ENCODE results near the gene MRPS26. TPM values are rescaled to one million over a fixed set of nuclear protein-coding genes. Genes with fewer than 3 reads are reported as not detected.

Gene MRPS26
- total and polyA plus RNA-seq, 2 of the 13 experiments (the other 11 are each of a cell fraction or from before 2014, with no cell fraction given) = 89.8 to 187 TPM

- TF ChIP-seq BCL3 (CRISPR knock-in tag; IDR thresholded peaks at IDR 0.05) (peak; percentile 94; the same call in 1 of the 2 replicates), SMARCE1 (IDR thresholded peaks at IDR 0.05; ENCODE audit: borderline replicate concordance) (no peak), TAF15 (IDR thresholded peaks at IDR 0.05; ENCODE audit: low read depth, low read length, poor library complexity, severe bottlenecking) (peak; percentile 20), ZNF253 (CRISPR knock-in tag; IDR thresholded peaks at IDR 0.05; ENCODE audit: borderline replicate concordance) (peak; percentile 28; the same call in 1 of the 2 replicates), PRDM4 (CRISPR knock-in tag; IDR thresholded peaks at IDR 0.05; ENCODE audit: borderline replicate concordance) (no peak), ZNF160 (CRISPR knock-in tag; IDR thresholded peaks at IDR 0.05) (peak; percentile 83), CREM (IDR thresholded peaks at IDR 0.05) (no peak; the same call in 1 of the 2 replicates), CREM (CRISPR knock-in tag; IDR thresholded peaks at IDR 0.05) (peak; percentile 22; the same call in 1 of the 2 replicates), ZSCAN30 (CRISPR knock-in tag; IDR thresholded peaks at IDR 0.05) (peak; percentile 97; the same call in 1 of the 2 replicates), AKAP8 (CRISPR knock-in tag; IDR thresholded peaks at IDR 0.05) (peak; percentile 83), GPN1 (CRISPR knock-in tag; IDR thresholded peaks at IDR 0.05; ENCODE audit: borderline replicate concordance) (no peak; the same call in none of the 2 replicates), ZFP91 (CRISPR knock-in tag; IDR thresholded peaks at IDR 0.05; ENCODE audit: borderline replicate concordance) (peak; percentile 96), ONECUT2 (CRISPR knock-in tag; IDR thresholded peaks at IDR 0.05) (peak; percentile 11), RBM22 (optimal IDR thresholded peaks at IDR 0.05; ENCODE audit: low read length) (peak; percentile 30)
- TF ChIP-seq, protein P1, sequence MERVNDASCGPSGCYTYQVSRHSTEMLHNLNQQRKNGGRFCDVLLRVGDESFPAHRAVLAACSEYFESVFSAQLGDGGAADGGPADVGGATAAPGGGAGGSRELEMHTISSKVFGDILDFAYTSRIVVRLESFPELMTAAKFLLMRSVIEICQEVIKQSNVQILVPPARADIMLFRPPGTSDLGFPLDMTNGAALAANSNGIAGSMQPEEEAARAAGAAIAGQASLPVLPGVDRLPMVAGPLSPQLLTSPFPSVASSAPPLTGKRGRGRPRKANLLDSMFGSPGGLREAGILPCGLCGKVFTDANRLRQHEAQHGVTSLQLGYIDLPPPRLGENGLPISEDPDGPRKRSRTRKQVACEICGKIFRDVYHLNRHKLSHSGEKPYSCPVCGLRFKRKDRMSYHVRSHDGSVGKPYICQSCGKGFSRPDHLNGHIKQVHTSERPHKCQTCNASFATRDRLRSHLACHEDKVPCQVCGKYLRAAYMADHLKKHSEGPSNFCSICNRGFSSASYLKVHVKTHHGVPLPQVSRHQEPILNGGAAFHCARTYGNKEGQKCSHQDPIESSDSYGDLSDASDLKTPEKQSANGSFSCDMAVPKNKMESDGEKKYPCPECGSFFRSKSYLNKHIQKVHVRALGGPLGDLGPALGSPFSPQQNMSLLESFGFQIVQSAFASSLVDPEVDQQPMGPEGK (CRISPR knock-in tag; IDR thresholded peaks at IDR 0.05) = peak; percentile 83
- TF ChIP-seq, protein P2, sequence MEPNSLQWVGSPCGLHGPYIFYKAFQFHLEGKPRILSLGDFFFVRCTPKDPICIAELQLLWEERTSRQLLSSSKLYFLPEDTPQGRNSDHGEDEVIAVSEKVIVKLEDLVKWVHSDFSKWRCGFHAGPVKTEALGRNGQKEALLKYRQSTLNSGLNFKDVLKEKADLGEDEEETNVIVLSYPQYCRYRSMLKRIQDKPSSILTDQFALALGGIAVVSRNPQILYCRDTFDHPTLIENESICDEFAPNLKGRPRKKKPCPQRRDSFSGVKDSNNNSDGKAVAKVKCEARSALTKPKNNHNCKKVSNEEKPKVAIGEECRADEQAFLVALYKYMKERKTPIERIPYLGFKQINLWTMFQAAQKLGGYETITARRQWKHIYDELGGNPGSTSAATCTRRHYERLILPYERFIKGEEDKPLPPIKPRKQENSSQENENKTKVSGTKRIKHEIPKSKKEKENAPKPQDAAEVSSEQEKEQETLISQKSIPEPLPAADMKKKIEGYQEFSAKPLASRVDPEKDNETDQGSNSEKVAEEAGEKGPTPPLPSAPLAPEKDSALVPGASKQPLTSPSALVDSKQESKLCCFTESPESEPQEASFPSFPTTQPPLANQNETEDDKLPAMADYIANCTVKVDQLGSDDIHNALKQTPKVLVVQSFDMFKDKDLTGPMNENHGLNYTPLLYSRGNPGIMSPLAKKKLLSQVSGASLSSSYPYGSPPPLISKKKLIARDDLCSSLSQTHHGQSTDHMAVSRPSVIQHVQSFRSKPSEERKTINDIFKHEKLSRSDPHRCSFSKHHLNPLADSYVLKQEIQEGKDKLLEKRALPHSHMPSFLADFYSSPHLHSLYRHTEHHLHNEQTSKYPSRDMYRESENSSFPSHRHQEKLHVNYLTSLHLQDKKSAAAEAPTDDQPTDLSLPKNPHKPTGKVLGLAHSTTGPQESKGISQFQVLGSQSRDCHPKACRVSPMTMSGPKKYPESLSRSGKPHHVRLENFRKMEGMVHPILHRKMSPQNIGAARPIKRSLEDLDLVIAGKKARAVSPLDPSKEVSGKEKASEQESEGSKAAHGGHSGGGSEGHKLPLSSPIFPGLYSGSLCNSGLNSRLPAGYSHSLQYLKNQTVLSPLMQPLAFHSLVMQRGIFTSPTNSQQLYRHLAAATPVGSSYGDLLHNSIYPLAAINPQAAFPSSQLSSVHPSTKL (CRISPR knock-in tag; IDR thresholded peaks at IDR 0.05) = peak; percentile 68
These were observed at the start of gene MRPS26 (continued) for GRCh38 chr20:3045816-3046676.
